Stimulated activated CD8-positive, alpha-beta memory T cell treated with anti-CD3 and anti-CD28 coated beads, Interleukin-4, amount 100 ng/mL, for 4 hours (primary cell): Measurements from ENCODE around the gene MYLK.
"Not testable (repeated sequence)": the region's sequence is repeated elsewhere in the genome, so short reads cannot be mapped to it uniquely, and the experiment has no call there.

ENCODE experiments used
- DNase-seq, 2 donors: peaks; one replicate each; pipeline ENCODE4 v3.0.0-alpha.2; 2020; ENCODE audit warnings: low read depth in 2 of 2, low spot score in 1 of 2

The MYLK gene

GRCh38 chr3:123705488-123706285 lies 178.4 kb downstream of the MYLK start:
- DNase-seq, result no peak

- DNase-seq, result not testable (repeated sequence)
Measured at GRCh38 chr3:123703663-123704062, 180.5 kb downstream of the MYLK start.

GRCh38 chr3:123702720-123703119 lies 181.4 kb downstream of the MYLK start:
- no peak for DNase-seq

- not testable (repeated sequence) for DNase-seq
Measured at GRCh38 chr3:123702057-123702456, 182.1 kb downstream of the MYLK start.

- no peak for DNase-seq
Measured at GRCh38 chr3:123700791-123701722, 183.1 kb downstream of the MYLK start.

GRCh38 chr3:123698813-123699212 lies 185.3 kb downstream of the MYLK start:
- DNase-seq, result no peak

- no peak for DNase-seq
Measured at GRCh38 chr3:123696808-123697207, 187.3 kb downstream of the MYLK start.

- no peak for DNase-seq
Measured at GRCh38 chr3:123695731-123696640, 188.1 kb downstream of the MYLK start.

- DNase-seq, result no peak
Measured at GRCh38 chr3:123695152-123695551, 189.0 kb downstream of the MYLK start.

GRCh38 chr3:123694366-123695087 lies 189.6 kb downstream of the MYLK start:
- DNase-seq, result no peak

- DNase-seq, result no peak
Measured at GRCh38 chr3:123693584-123694190, 190.4 kb downstream of the MYLK start.

GRCh38 chr3:123692671-123693070 lies 191.5 kb downstream of the MYLK start:
- DNase-seq, result no peak

- no peak for DNase-seq
Measured at GRCh38 chr3:123692041-123692440, 192.1 kb downstream of the MYLK start.

- DNase-seq, result no peak
Measured at GRCh38 chr3:123689831-123690230, 194.3 kb downstream of the MYLK start.

- DNase-seq, result no peak
Measured at GRCh38 chr3:123688241-123688747, 195.8 kb downstream of the MYLK start.

- DNase-seq, result no peak
Measured at GRCh38 chr3:123687286-123687685, 196.8 kb downstream of the MYLK start.

- DNase-seq, result no peak
Measured at GRCh38 chr3:123686251-123686650, 197.9 kb downstream of the MYLK start.

- DNase-seq, result no peak
Measured at GRCh38 chr3:123685780-123686179, 198.4 kb downstream of the MYLK start.

GRCh38 chr3:123684636-123685035 lies 199.5 kb downstream of the MYLK start:
- no peak for DNase-seq

GRCh38 chr3:123684209-123684608 lies 199.9 kb downstream of the MYLK start:
- DNase-seq, result no peak
